Psoas muscle (tissue), 8 donors: ENCODE measurements around the gene MORC3. TPM values are rescaled to one million over a fixed set of nuclear protein-coding genes. Genes with fewer than 3 reads are reported as not detected.
A peak's percentile ranks its signal among the peaks of the same experiment; 100 is the strongest.
"Not testable (repeated sequence)": the region's sequence is repeated elsewhere in the genome, so short reads cannot be mapped to it uniquely, and the experiment has no call there.

Experiments
- ATAC-seq, 4 donors: fragments of 200-7000 bp; cut with Tn5 transposase; one replicate each; pipeline ENCODE4 v1.9.1; 2020; ENCODE audit warnings: moderate library complexity in 3 of 4, mild to moderate bottlenecking in 2 of 4
- DNase-seq, 2 donors: peaks; one replicate each; pipeline ENCODE4 v3.0.0-alpha.2; 2020
- H3K27ac ChIP-seq: fragments of 200-600 bp; one replicate; pipeline ENCODE4 v1.8.0; 2022
- H3K27me3 ChIP-seq, 3 donors: fragments of 200-600 bp in 1 of 3; one replicate each; pipeline versions ENCODE4 v1.6.1 to v1.8.0; 2013 to 2022; ENCODE audit warnings: low read length in 2 of 3, mild to moderate bottlenecking in 2 of 3, moderate library complexity in 1 of 3; ENCODE audit not compliant: insufficient read depth in 3 of 3
- H3K36me3 ChIP-seq, 2 donors: fragments of 200-600 bp in 1 of 2; one replicate each; pipeline versions ENCODE4 v1.6.1 to v1.8.0; 2013 to 2022; ENCODE audit warnings: low read depth in 1 of 2, mild to moderate bottlenecking in 1 of 2, moderate library complexity in 1 of 2; ENCODE audit not compliant: insufficient read depth in 1 of 2
- H3K4me1 ChIP-seq: fragments of 200-600 bp; one replicate; pipeline ENCODE4 v1.8.0; 2022
- H3K4me3 ChIP-seq: fragments of 200-600 bp; one replicate; pipeline ENCODE4 v1.8.0; 2022; ENCODE audit warnings: mild to moderate bottlenecking
- H3K9me3 ChIP-seq: fragments of 200-600 bp; one replicate; pipeline ENCODE4 v1.8.0; 2022
- WGBS, 3 donors: extraction: QIAGEN DNeasy Blood & Tissue Kit; methylation state at CpG; one replicate each; pipeline versions ENCODE4 v1.1.6 to v1.1.7; 2013; 5-methylcytosine and 5-hydroxymethylcytosine counted together
- intact Hi-C, 2 donors: fragments of 100-400 bp; cut with DNase I; formaldehyde crosslinking; loops; one replicate each; pipeline versions ENCODE4 v1.11.0 to v1.14.2; 2022
- polyA plus RNA-seq, 3 donors: library from polyadenylated mRNA; stranded (reverse); fragments of 200-250 nt; gene quantifications; one replicate each; pipeline ENCODE4 v1.2.3, GENCODE V29; 2013
- total RNA-seq, 4 donors: library from RNA; stranded (reverse); fragmentation: NEBNext Ultra II Directional in 2 of 4; extraction: Animal tissue kit (Norgen Biotek cat#: 25700) in 2 of 4; gene quantifications; one replicate each; pipeline versions ENCODE4 v1.2.1 to v1.2.4, GENCODE V29; 2021 to 2023
- TF ChIP-seq, protein P1 (sequence below): fragments of 200-600 bp; IDR thresholded peaks from one replicate; pipeline ENCODE4 v1.8.0; 2022; ENCODE audit warnings: antibody characterized with exemption
- donor health status: healthy with polysubstance abuse.
- donor health status: DM: no; HTN: no; CAD: no; lungs with moderate emphysema.
- donor health status: Bipolar disorder and iron deficiency.
- donor health status: healthy.
- donor health status: DM: yes; HTN: yes; CAD: no.
- donor health status: DM: no; HTN: no; CAD: no.
- donor health status: DM: no; HTN: no; CAD: no.
- donor health status: DM: yes; HTN: yes; CAD: no.

The MORC3 gene
- total and polyA plus RNA-seq, 7 donors, result 12.4 to 33.5 (median 24.7) TPM

DNA sequence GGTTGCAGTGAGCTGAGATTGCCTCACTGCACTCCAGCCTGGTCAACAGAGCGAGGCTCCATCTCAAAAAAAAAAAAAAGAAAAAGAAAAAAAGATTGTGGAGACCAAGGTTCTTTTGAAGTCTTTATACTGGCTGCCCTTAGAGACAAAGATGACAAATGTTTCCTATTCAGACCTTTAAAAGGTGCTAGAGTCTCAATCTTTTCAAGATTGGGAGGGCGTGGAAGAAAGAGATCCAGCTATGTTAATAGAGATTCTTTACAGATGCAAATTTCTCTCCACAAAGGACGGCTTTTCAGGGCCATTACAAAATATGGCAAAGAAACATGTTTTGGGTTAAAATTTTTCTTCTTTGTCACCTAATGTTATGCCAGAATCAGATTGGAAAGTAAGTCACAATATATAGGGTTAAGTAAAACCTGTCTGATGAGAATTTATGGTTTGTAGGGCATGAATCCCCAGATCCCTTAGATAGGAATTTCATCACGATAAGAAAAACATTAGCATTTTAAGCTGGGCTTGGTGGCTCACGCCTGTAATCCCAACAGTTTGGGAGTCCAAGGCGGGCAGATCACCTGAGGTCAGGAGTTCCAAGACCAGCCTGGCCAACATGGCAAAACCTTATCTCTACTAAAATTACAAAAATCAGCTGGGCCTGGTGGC lies 13.0 kb upstream of the MORC3 start:
- H3K27me3 ChIP-seq, result no peaks in the 10 kb centered on the region
- no peaks in the 10 kb centered on the region for H3K4me1 ChIP-seq
- H3K4me3 ChIP-seq, result no peak overlapping the region
- TF ChIP-seq, protein P1, sequence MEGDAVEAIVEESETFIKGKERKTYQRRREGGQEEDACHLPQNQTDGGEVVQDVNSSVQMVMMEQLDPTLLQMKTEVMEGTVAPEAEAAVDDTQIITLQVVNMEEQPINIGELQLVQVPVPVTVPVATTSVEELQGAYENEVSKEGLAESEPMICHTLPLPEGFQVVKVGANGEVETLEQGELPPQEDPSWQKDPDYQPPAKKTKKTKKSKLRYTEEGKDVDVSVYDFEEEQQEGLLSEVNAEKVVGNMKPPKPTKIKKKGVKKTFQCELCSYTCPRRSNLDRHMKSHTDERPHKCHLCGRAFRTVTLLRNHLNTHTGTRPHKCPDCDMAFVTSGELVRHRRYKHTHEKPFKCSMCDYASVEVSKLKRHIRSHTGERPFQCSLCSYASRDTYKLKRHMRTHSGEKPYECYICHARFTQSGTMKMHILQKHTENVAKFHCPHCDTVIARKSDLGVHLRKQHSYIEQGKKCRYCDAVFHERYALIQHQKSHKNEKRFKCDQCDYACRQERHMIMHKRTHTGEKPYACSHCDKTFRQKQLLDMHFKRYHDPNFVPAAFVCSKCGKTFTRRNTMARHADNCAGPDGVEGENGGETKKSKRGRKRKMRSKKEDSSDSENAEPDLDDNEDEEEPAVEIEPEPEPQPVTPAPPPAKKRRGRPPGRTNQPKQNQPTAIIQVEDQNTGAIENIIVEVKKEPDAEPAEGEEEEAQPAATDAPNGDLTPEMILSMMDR, result no peak
- intact Hi-C loops, result no loop called here
- peaks cover 8% of the 10 kb centered on the region for H3K9me3 ChIP-seq
- ATAC-seq (no peak), DNase-seq (no peak)
- no peaks in the 10 kb centered on the region for H3K36me3 ChIP-seq
- no peak overlapping the region for H3K27ac ChIP-seq
- WGBS, 3 donors, result 89 to 94% (median 94%) methylated on average over 6 of the region's 6 CpGs

DNA sequence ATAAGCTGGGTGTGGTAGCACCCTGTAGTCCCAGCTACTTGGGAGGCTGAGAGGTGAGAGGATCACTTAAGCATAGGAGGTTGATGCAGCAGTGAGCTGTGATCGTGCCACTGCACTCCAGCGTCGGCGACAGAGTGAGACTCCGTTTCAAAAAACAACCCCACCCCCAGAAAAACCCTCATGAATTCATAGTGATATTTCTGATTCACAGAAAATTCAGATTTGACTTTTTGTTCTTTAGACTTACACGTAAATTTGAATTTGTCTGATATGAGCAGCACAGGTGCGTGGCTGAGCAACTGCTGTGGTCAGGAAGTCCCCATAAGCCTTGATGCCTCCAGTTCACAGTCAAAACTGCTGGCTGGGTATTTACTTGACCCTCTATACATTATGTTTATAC lies 10.0 kb upstream of the MORC3 start:
- H3K4me3 ChIP-seq, result no peak overlapping the region
- no peaks in the 10 kb centered on the region for H3K36me3 ChIP-seq
- no peak for ATAC-seq
- H3K27ac ChIP-seq, result no peak overlapping the region
- H3K4me1 ChIP-seq, result no peaks in the 10 kb centered on the region
- TF ChIP-seq, protein P1, result no peak
- DNase-seq, result no peak
- whole genome bisulfite sequencing, 3 donors, result 88 to 95% (median 94%) methylated on average over 7 of the region's 7 CpGs
- intact Hi-C loops, result no loop called here
- H3K27me3 ChIP-seq, result no peaks in the 10 kb centered on the region
- H3K9me3 ChIP-seq, result peaks cover 8% of the 10 kb centered on the region

- 87 to 93% (median 92%) methylated on average over 2 of the region's 2 CpGs for WGBS, 3 donors
- H3K4me1 ChIP-seq, intact Hi-C loops, H3K9me3 ChIP-seq, ATAC-seq, DNase-seq, H3K27me3 ChIP-seq, H3K36me3 ChIP-seq, H3K4me3 ChIP-seq, H3K27ac ChIP-seq: not testable (repeated sequence)
Measured at GRCh38 chr21:36313446-36313845, 6.6 kb upstream of the MORC3 start.

DNA sequence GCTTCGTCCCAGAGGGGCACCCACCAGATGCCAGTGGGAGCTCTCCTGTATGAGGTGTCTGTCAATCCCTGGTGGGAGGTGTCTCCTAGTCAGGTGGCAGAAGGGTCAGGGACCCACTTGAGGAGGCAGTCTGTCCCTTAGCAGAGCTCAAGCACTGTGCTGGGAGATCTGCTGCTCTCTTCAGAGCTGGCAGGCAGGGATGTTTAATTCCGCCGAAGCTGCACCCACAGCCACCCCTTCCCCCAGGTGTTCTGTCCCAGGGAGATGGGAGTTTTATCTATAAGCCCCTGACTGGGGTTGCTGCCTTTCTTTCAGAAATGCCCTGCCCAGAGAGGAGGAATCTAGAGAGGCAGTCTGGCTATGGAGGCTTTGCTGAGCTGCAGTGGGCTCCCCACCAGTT lies 4.0 kb upstream of the MORC3 start:
- 91 to 97% (median 94%) methylated on average over 3 of the region's 3 CpGs for WGBS, 3 donors
- H3K27ac ChIP-seq, intact Hi-C loops, H3K27me3 ChIP-seq, H3K4me1 ChIP-seq, H3K9me3 ChIP-seq, H3K36me3 ChIP-seq, ATAC-seq, H3K4me3 ChIP-seq, DNase-seq: not testable (repeated sequence)

- WGBS, 3 donors, result 80 to 87% (median 83%) methylated on average over 14 of the region's 14 CpGs
- Histone ChIP-seq H3K27me3 (no peaks in the 10 kb centered on the region), H3K4me3 (no peak overlapping the region), H3K36me3 (no peaks in the 10 kb centered on the region), H3K9me3 (no peaks in the 10 kb centered on the region), H3K4me1 (peaks cover 5% of the 10 kb centered on the region), H3K27ac (no peak overlapping the region)
- no peak for ATAC-seq
- TF ChIP-seq, protein P1, result no peak
- intact Hi-C loops, result no loop called here
- DNase-seq, result no peak
Measured at GRCh38 chr21:36316872-36317484, 3.0 kb upstream of the MORC3 start.

- Histone ChIP-seq H3K27ac (peak overlapping the region; percentile 99), H3K4me3 (peak overlapping the region; percentile 94), H3K4me1 (peaks cover 26% of the 10 kb centered on the region)
- H3K27me3 ChIP-seq, ATAC-seq, H3K36me3 ChIP-seq, intact Hi-C loops, H3K9me3 ChIP-seq: not testable (repeated sequence)
- DNase-seq, result peak in 1 of 2 donors; percentile 61
- 48 to 59% (median 49%) methylated on average over 17 of the region's 17 CpGs for WGBS, 3 donors
Measured at GRCh38 chr21:36319406-36319766, 611 bp upstream of the MORC3 start.
